ENCODE data around the gene NADK2. TPM values are rescaled to one million over a fixed set of nuclear protein-coding genes. Genes with fewer than 3 reads are reported as not detected.
"Not testable (repeated sequence)": the region's sequence is repeated elsewhere in the genome, so short reads cannot be mapped to it uniquely, and the experiment has no call there.

The NADK2 gene
- 13.3 and 18.2 TPM in 2 replicates for total RNA-seq

DNA sequence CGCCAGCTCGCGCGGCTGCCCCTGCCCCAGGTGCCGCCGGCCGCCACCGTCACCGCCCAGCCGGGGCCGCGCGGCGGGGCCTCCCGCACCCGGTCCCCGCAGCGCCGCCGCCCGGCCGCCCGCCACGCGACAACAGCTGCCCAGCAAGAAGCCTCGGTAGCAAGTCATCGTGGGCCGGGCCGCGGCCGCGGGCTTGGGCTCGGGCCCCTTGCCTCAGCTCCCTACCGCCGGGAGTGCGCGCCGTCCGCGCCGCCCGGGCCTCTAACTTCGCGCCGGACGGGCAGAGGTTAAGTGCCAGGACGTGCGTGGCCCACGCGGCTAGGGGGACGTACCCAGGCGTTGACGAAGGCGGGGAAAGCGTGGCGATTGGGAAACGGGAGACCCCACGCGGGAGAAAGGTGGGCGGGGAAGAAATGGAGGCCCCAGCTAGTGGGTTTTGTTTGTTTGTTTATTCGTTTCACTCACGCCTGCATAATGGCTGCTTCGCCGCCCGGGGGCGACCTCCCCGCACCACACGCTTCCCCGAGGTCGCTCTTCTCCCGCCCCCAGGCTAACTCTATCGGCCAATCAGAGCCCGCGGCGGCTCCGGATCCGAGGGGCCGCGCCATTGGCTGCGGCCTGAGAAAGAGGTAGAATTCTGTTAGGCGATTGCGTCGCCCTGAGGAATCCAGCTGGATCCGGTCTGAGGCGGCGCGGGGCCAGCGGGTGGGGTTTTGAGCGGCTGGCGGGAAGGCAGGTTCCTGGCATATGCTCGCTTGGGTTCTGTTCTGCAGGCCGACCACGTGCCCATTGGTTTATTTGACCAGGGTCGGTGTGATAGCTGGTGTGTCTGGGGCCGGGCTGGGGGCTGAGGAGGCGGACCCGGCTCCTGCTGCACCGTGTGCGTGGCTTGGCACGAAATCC lies at the start of gene NADK2:
Gene NADK2 (minus strand): TSS at position 295 of the 903 bp plus-strand sequence. CDS start 127 bp downstream, at position 168.
- ChIA-PET CTCF (interaction anchor here (0.6 to 1.8 kb wide), 14 partner anchors 9 to 1327 kb away, joined by 3 to 11 read pairs (median 5); partner anchors contain the start of genes LMBRD2, RAD1 and SKP2), POLR2A (interaction anchor here (0.6 to 3.0 kb wide), 18 partner anchors 10 to 1326 kb away, joined by 3 to 35 read pairs (median 4); partner anchors contain the start of genes BRIX1, DNAJC21, LMBRD2 and NIPBL)
- Mint-ChIP-seq H3K36me3 (ENCODE audit: low read depth) (peaks cover 5% of the 10 kb centered on the region), H3K27me3 (no peaks in the 10 kb centered on the region), H3K9me3 (no peaks in the 10 kb centered on the region), H3K4me3 (peak within 1 kb of the TSS; percentile 91), H3K27ac (peak within 1 kb of the TSS; percentile 95), H3K4me1 (peaks cover 49% of the 10 kb centered on the region)
- TF ChIP-seq CTCF (IDR thresholded peaks at IDR 0.05): no peak
- ATAC-seq (ENCODE audit: low read depth) (peak; percentile 87), DNase-seq (peak; percentile 87)
- intact Hi-C loops (cut with micrococcal nuclease): loop anchor here (1.0 to 10.0 kb wide), 12 partner anchors 11 to 1327 kb away; partner anchors contain the start of genes BRIX1, CPLANE1, DNAJC21 and NIPBL

- POLR2A ChIA-PET: no interaction called here
- CTCF ChIA-PET: no interaction called here
- intact Hi-C loops (cut with micrococcal nuclease): no loop called here
- H3K4me3 Mint-ChIP-seq: no peak overlapping the region
- no peaks in the 10 kb centered on the region for H3K27me3 Mint-ChIP-seq
- ATAC-seq (ENCODE audit: low read depth) (no peak), DNase-seq (no peak)
- H3K4me1 Mint-ChIP-seq: peaks cover 3% of the 10 kb centered on the region
- no peak overlapping the region for H3K27ac Mint-ChIP-seq
- no peak for TF ChIP-seq CTCF (IDR thresholded peaks at IDR 0.05)
- no peaks in the 10 kb centered on the region for H3K36me3 Mint-ChIP-seq (ENCODE audit: low read depth)
- H3K9me3 Mint-ChIP-seq: no peaks in the 10 kb centered on the region
These were observed 44.3 kb upstream of the NADK2 start for GRCh38 chr5:36285837-36286615.

GRCh38 chr5:36283775-36284174 lies 42.0 kb upstream of the NADK2 start:
- CTCF ChIA-PET; H3K27me3 Mint-ChIP-seq; intact Hi-C loops (cut with micrococcal nuclease); H3K9me3 Mint-ChIP-seq; H3K27ac Mint-ChIP-seq; H3K4me1 Mint-ChIP-seq; DNase-seq; POLR2A ChIA-PET; ATAC-seq (ENCODE audit: low read depth); H3K4me3 Mint-ChIP-seq; H3K36me3 Mint-ChIP-seq (ENCODE audit: low read depth): not testable (repeated sequence)

DNA sequence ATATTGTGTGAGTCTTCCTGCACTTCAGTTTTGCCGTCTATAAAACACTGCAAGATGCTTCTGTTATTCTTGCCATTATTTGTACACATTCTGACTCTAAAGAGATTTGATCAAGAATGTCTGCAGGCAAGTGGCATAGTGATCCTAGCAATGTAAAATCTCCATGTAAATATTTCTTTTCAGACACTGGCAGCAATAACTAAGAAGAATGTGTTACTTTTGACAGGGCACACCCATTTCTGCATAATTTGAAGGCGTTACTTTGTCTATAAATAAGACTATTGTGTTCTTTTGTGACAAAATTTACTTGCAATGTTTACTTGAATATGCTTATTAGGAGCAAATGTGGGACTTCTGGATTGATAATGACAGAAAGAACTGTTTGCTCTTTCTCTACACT lies 39.9 kb upstream of the NADK2 start:
- CTCF ChIA-PET: no interaction called here
- POLR2A ChIA-PET: no interaction called here
- no peak for DNase-seq

More for the DNA sequence above, 39.9 kb upstream of the NADK2 start:
- Mint-ChIP-seq H3K4me1 (peaks cover 12% of the 10 kb centered on the region), H3K9me3 (peaks cover 3% of the 10 kb centered on the region), H3K4me3 (no peak overlapping the region), H3K36me3 (ENCODE audit: low read depth) (no peaks in the 10 kb centered on the region), H3K27me3 (no peaks in the 10 kb centered on the region), H3K27ac (no peak overlapping the region)
- no peak for TF ChIP-seq CTCF (IDR thresholded peaks at IDR 0.05)
- ATAC-seq (ENCODE audit: low read depth): no peak
- intact Hi-C loops (cut with micrococcal nuclease): no loop called here
